WTC11 (cell line): ENCODE results near the gene NLRP13.

Experiments
- ATF6 ChIP-seq: sonication (generic); formaldehyde crosslinking; IDR thresholded peaks from 2 replicates; pipeline ENCODE4 v1.8.1; 2023; ENCODE audit warnings: mild to moderate bottlenecking, missing genetic modification reagents
- CTCF ChIP-seq: fragments of 200-600 bp; IDR thresholded peaks from 2 replicates; pipeline ENCODE4 v1.8.0; 2022; ENCODE audit warnings: antibody characterized with exemption
- FOXP4 ChIP-seq: sonication (generic); formaldehyde crosslinking; IDR thresholded peaks from 2 replicates; pipeline ENCODE4 v1.8.0; 2022; ENCODE audit warnings: mild to moderate bottlenecking, missing genetic modification reagents
- SP1 ChIP-seq: sonication (generic); formaldehyde crosslinking; conservative IDR thresholded peaks from 2 replicates; pipeline ENCODE4 v1.8.1; 2022; ENCODE audit warnings: missing genetic modification reagents
- ZNF138 ChIP-seq: sonication (generic); formaldehyde crosslinking; conservative IDR thresholded peaks from 2 replicates; pipeline ENCODE4 v1.8.1; 2022; ENCODE audit warnings: mild to moderate bottlenecking, moderate library complexity, missing genetic modification reagents

- no peak for TF ChIP-seq FOXP4 (CRISPR knock-in tag)
- no peak for TF ChIP-seq CTCF
- TF ChIP-seq SP1 (CRISPR knock-in tag): no peak
- TF ChIP-seq ZNF138 (CRISPR knock-in tag): no peak
- no peak for TF ChIP-seq ATF6 (CRISPR knock-in tag)
Measured at GRCh38 chr19:55962186-55962585, 30.1 kb upstream of the NLRP13 start.
